Glomerular visceral epithelial cell (primary cell): ENCODE data around the gene ADGRG1.

Source experiments
- DNase-seq: peaks from one replicate; pipeline ENCODE4 v3.0.0-alpha.2; 2016; ENCODE audit errors: extremely low spot score

The ADGRG1 gene

DNA sequence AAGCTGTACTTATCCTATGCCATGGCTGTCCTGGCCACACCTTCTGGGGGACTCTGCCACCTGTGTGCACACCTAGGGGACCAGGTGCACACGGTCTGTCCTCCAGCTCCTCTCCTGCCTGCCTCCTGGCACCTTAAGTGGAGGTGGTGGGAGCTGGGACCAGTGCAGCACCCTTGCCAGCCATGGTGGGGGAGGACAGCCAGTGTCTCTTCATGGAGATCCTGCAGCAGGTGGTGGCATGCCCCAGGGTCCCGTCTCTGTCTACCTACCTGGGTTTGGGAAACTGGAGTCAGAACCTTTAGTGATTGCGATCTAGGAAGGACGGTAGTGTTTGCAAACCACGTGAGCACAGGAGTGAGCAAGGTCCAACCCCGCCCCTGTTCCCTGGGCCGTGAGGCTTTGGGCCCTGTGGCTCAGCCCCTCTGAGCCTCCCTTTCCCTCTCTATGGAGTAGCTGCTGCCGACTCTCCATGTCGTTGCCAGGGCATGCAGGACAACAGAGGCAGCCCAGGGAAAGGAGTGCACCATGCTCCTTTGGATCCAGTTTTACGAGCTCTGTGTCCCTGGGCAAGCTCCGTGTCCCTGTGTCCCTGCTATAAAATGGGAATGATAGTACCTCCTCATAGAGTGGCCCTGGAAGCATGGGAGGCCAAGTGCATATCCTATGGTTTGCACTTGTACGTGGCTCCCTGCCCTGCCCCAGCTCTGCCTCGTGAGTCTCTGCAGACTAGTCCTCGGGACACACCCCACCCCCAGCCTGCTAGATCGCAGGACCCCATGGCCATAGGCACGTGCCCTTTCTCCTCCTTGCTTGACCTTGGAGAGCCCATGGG is 7.1 kb downstream of the ADGRG1 start:
- DNase-seq = no peak

DNA sequence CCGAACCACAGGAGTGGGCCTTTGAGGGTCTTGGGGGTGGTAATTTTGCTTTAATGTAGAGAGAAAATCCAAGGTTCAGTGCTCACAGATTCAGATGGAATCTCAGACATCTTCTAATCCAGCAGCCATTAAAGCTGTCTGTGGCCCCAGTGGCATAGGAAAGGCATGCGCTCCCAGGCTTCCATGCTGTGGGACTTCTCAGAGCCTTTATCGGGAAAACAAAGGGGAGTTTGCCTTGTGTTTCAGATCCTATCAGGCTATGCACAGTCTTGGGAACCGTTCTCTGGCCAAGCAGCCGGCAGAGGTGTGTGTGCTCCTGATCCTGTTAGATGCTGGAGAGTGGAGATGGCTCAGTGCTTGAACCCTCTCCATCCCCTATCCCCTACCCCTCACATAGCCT is 7.8 kb downstream of the ADGRG1 start:
- no peak for DNase-seq

DNA sequence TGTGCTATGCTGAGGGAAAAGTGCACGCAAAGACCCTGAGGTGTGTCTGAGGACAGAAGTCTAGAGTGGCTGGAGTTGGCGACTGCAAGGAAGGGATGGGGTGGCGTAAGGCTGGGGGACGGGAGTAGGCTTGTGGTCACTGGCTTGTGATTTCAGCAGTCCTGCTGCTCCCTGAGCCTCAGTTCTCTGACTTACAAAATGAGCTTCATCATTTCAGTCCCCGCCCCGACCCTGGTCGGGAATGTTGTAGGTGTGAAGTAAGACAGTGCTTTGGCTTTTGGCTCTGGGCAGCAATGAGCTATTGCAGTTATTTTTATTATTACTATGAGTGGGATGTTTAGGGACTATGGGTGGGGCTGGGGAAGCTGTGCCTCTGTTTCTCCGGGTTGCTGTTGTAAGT is 8.6 kb downstream of the ADGRG1 start:
- DNase-seq = no peak

DNA sequence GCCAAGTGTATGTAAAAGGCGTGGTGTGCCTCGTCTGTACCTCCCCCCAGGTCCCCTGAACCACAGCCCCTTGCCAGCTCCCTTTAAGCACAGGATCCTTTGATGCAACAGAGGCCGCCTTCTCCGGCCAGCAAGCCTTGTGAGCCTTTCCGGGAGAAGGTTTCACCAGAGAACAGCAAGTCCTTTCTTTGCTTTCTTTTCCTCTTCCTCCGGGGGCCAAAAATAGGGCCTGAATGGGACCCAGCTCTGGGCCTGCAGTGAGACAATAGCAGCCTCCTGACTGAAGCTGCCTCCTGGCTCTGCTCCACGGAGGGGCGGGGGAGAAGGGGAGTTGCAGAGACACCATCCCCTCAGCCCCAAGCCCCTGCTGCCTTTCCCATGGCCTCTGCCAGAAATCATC is 9.0 kb downstream of the ADGRG1 start:
- no peak for DNase-seq

DNA sequence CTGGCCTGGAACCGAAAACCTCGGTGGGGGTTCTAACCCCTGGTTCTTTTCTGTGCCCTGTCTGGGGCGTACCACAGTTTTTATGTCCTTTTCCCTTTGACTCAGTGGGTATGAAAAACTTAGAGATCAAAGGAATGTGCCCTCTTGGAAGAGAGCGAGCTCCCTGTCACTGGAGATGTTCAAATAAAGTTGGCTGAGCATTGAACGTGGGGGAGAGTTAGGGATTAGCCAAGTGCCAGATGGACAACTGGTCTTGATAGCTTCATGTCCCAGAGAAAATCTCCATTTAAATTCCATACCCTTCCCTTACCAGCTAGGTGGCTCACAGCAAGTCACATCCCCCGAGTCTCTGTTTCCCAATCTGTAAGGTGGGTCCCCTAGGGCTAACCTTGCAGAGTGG is 9.5 kb downstream of the ADGRG1 start:
- no peak for DNase-seq

DNA sequence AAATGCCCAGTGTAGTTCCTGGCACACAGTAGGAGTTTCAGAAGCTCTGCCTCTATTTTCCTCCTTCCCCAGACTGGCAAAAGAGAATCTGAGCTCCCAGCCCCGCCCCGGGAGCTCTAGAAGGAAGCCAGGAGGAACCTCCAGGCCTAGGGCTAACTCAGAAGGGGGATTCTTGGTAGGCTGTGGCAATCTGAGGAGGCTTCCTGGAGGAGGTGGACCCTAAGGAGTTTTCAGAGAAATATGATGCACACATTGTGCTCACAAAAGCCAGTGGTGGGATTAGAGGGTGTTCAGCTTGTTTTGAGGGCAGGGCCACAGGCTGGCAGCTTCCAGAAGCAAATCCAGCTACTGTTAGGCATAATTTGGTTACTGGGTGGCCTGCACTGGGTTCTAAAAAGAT is 10.0 kb downstream of the ADGRG1 start:
- no peak for DNase-seq

DNA sequence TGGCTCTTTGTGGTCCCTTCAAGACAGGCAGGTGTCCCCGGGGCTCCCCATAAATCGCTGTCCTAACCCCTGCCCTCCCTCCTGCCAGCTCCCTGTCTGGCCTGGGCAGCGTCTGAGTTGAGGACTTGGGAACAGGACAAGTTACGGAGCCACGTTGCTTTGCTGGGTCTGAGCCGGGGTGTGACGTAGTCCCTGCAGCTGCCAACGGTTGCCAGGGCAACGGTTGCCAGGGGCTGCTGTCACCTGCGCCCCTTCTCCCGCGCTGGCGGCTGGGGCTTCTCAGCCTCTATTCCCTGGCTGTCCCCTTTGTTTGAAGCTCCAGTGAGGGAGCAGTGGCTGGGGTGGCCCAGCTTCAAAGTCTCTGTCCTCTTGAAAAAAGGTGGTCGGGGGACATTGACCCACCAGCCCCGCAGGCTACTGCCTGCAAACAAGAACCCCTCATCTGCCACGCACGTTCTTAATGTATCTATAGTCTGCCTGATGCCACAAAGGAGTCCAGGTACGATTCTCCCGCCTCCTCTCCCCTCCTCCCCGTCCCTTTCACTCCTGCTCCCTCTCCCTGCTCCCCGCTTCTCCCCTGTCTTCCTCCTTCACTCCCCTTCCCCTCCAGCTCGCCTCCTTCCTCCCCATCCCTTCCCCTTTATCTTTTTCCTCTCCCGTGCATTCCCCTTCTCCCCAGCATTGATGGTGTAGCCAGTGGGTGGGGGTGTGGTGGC is 10.9 kb downstream of the ADGRG1 start:
- no peak for DNase-seq

DNA sequence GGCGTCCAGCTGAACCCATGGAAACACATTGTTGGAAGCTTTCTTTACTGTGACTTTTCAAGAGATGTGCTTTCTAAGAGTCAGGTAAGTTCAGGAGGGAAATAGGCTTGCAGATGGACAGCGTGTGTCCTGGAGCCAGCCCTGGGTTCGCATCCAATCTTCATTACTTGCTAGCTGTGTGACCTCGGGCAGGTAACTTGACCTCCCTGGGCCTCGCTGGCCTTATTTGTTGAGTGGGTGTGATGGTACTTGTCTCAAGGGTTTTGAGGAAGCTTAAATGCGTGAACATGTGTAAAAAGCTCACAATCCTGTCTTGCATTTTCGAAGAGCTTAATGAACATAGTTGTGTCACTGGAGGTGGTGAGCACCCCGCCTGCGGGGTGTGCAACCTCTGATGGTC is 11.8 kb downstream of the ADGRG1 start:
- DNase-seq = no peak

DNA sequence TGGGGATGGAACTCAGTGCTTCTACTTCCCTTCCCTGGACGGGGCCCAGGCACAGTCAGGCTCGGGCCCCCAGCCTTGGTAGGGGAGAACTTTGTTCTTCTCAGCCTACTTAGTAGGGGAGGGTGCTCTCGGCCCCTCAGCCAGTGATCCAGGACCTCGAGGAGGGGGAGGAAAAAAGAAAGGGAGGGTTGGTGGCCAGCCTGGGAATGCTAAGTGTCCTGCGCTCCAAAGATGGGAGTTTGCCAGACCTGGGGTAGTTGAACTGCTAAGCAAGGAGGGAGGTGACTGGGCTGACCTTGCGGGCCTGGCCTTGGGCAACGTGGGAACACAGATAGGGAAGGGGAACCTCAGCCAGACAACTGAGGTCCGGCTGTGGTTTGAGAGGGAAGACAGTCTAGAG is 12.2 kb downstream of the ADGRG1 start:
- no peak for DNase-seq

DNA sequence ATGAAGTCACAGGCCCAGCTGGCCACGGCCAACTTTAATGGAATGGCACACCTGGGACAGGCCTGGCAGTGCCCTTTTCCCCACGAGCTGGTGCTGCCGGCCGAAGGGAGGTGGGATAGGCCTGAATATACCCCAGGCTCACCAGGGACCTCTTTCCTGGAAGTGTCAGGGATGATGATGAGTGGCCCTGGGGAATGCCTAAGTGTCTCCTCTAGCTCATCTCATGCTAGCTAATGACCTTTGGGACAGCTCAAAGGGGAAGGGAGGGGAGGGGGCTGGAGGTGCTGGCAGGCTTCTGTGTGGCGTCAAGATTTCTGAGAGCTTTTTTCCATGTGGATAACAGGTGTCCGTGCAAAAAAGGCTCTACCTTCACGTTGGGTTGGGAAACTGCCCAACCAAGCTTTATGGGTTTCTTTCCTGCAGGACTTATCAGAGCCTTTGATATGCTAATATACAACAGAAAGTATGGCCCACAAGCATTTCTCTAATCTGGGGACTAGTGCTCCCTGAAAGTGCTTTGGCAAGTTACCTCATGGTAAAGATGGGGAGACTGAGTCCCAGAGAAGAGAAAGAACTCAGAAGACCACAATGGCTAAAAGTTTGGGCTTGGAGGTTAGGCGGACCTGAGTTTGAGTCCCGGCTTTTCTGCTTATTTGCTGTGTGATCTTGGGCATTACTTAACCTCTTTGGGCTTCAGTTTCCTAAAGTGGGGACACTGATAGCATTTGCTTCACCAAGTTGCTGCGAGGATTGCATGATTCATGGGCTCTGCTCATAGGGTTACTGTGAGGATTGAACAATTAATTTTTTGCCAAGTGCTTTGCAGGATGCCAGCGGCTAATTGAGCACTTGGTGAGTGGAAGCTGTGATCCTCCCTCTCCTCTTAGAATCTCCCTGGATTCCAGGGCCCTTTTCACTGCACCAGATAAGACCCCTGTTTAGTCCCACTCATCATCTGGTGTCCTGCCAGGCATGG is 14.0 kb downstream of the ADGRG1 start:
- DNase-seq = no peak

DNA sequence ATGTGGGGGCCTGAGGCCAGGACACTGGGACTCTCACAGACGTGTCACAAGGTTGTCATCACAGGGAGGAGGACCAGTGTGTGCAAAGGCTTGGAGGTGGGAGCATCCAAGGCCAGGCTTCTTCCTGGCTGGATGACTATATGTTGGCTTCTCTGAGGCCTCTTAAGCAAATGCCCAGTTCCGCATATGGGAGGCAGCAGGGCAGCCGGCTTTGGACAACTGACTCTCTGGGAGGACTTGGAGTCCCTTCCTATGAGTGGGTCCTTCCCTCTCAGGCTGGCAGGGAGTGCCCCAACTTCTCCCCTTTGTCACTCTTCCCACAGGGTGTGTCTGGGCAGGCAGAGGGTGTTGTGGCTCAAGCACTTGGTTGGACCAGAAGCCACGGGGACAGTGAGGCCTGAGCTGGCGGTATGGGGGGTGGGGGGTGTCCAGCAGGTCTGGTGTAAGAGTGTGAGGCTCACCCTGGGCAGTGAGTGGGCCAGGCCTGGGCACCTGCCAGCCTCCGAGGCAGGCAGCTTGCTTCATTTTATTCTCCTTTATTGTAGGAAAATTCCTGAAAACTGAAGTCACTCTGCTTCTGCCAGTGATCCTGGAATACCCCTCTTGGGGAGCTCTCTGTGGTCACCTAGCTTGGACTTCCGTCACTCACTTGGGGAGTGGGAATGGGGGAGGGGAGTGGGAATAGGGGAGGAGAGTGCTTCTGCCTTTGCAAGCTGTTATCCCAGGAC is 14.9 kb downstream of the ADGRG1 start:
- DNase-seq = peak; percentile 90

DNA sequence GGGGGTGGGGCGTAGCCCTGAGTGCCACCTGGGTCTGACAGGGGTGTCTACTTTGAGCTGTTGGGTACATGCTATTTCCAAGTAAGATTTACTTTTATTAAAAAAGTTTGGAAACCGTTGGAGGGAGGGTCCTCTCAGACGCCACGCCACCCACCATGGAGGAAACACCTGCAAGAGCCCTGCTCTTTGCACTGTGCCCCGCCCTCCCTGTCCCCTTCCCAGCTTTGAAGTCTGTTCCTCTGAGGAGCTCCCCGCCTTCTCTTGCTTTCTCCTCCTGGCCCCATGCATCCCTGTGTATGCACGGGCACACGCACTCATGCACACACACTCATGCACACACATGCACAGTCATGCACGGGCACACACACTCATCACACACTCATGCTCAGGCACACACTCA is 15.5 kb downstream of the ADGRG1 start:
- DNase-seq = no peak

DNA sequence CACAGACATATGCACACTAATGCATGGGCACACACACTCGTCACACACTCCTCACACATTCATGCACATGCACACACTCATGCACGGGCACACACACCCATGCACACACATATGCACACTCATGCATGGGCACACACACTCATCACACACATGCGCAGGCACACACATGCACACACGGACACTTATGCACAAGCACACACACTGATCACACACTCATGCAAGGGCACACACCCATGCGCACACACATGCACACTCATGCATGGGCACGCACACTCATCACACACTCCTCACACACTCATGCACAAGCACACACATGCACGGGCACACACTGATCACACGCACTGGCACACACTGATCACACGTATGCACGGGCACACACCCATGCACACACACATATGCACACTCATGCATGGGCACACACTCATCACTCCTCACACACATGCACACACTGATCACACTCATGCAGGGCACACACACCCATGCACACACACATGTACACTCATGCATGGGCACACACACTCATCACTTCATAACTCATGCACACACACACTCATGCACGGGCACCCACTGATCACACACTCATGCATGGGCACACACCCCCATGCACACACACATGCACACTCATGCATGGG is 16.1 kb downstream of the ADGRG1 start:
- DNase-seq = no peak

DNA sequence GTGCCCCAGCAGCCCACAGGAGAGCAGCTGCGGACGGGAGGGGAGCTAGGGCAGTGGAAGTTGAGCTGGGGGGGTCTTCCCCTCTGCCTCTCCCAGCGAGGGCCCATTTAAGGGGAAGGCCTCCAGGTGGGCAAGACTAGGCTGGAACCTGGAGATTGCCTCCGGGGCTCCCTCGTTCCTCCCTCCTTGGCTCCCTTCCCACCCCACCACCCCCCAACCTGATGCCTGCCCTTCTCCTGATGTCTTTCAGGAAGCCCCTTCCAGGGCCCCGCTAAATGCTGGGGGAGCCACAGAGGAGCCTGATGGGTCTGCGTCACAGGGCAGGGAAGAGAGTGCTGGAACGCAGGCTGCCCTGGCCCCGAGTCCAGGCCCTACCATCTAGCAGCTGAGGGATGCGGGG is 16.7 kb downstream of the ADGRG1 start:
- no peak for DNase-seq

DNA sequence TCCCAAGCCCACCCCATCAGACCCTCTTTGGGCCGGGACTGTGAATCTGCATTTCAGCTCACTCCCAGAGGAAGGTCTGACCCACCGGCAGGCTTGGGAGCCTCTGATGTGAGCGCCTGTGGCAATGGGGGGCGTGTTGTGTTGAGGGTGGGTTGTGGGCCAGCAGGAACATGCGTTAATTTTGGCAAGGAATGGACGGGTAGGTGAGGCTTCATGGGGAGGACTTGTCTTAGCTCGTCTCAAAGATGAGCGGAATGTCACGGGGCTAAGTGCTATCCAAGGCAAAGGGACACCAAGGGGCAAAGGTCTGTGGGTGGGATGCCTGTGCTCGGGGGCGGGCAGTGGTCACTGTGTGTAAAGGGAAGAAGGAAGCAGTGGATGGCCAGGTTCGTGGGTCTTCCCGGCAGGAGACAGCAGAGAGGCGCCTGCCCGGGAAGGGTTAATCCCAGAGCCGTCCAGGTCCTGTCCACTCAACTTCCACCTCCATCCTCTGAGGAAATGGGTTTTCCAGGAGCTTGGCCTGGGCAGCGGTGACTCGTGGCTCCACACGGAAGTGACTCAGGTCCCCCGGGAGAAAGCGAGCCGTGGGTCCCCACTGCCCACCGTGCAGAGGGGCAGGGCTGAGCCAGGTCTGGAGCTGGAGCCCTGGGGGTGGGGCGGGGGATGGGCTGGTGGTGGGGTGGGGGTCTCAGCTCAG is 17.4 kb downstream of the ADGRG1 start:
- DNase-seq = peak; percentile 59

DNA sequence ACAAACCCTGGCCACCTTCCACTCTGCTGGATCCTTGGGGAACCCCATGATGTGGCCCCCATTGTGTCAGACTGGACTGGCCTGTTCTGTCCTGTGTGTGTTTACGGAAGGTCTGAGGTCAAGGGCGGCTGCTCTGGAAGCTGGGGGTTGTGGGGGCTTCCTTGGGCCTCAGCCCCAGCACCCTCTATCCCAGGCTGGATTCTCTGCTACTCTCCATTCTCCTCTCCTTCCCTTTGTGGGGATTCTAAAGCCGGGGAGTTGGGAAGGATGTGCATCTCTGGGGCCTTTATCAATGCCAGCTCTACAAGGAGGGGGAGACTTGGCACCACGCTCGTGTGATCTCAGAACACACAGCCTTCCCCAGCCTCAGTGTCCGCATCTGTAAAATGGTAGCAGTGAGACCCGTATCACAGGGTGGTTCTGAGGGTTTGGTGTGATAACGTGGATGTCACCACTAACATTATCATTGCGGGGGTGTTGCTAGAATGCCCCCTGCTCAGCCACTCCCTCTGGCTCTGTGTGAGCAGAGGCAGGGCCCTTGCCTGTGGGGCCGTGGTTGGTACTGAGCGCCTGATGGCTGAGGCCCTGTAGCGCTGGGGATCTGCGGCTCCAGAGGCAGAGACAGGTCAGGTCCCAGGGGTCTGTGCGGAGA is 18.1 kb downstream of the ADGRG1 start:
- no peak for DNase-seq

DNA sequence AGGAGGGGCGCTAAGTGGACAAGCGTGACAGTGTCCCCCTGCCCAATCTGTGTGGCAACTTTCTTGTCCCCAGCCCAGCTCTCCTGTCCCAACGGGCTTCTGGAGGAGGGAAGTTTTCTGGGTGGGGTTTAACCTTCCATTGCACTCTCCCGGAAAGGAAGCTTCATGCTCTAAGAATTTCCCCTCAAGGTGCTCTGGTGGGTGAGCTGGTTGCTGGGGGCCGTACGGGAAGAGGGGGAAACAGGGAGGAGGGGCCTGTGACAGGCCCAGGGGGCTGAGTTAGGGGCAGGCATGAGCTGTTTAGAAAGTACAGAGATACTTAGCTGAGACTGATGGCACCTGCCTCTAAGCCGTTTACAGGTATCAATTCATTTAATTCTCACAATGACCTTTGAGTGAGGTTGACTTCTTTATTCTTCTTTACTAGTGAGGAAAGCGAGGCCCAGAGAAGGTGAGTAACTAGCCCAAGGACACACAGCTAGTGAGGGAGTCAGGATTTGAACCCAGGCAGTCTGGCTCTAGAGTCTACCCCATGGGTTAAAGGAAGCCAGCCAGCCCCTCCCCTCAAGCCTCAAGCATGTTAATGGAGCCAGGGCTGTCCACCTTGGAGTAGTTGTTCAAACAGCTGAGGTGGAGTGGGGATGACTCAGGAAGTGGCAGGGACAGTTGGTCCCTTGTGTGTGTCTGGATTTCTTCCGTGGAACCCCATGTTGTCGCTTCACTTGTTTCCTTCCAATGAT is 18.9 kb downstream of the ADGRG1 start:
- no peak for DNase-seq

DNA sequence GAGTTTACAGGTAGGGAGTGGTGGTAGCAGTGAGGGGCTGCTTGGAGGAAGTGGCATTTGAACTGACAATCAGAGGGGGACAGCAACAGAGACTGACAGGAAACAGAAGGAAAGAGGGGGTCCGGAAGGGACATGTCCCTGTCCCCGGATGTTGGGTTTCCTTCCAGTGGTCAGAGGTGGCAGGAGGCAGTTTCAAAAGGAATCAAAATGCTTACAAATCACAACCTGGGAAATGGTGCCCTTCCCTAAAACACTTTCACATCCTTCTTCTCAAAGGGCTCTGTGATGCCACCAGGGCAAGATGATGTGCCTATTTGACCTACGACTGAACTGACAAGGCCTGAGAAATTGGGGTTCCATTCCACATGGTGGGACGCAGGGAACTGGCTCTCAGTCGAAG is 19.7 kb downstream of the ADGRG1 start:
- no peak for DNase-seq
